Aorta (tissue), 5 donors: ENCODE measurements around the gene NDEL1. TPM values are rescaled to one million over a fixed set of nuclear protein-coding genes. Genes with fewer than 3 reads are reported as not detected.

Experiments used
- ATAC-seq: fragments of 200-7000 bp; cut with Tn5 transposase; one replicate; pipeline ENCODE4 v1.9.1; 2022; ENCODE audit warnings: moderate library complexity; ENCODE audit not compliant: low FRiP score
- DNase-seq, 2 donors: peaks; one replicate each; pipeline ENCODE4 v3.0.0-alpha.2; 2020
- H3K27ac ChIP-seq, 2 donors: one replicate each; pipeline ENCODE4 v1.5.1; 2013; ENCODE audit warnings: low read length in 2 of 2, mild to moderate bottlenecking in 2 of 2, moderate library complexity in 2 of 2, control low read depth in 1 of 2, inconsistent platforms in 1 of 2, low read depth in 1 of 2
- H3K27me3 ChIP-seq, 2 donors: one replicate each; pipeline ENCODE4 v1.6.1; 2013; ENCODE audit warnings: control low read depth in 1 of 2, low read length in 1 of 2, mild to moderate bottlenecking in 1 of 2, moderate library complexity in 1 of 2; ENCODE audit not compliant: insufficient read depth in 2 of 2, control insufficient read depth in 1 of 2
- H3K36me3 ChIP-seq, 2 donors: one replicate each; pipeline ENCODE4 v1.6.1; 2013; ENCODE audit warnings: control low read depth in 1 of 2, low read length in 1 of 2, mild to moderate bottlenecking in 1 of 2; ENCODE audit not compliant: insufficient read depth in 2 of 2, control insufficient read depth in 1 of 2
- H3K4me1 ChIP-seq, 2 donors: one replicate each; pipeline ENCODE4 v1.6.1; 2013; ENCODE audit warnings: low read length in 2 of 2, control low read depth in 1 of 2, mild to moderate bottlenecking in 1 of 2, moderate library complexity in 1 of 2; ENCODE audit not compliant: insufficient read depth in 2 of 2, control insufficient read depth in 1 of 2
- H3K4me3 ChIP-seq, 2 donors: one replicate each; pipeline ENCODE4 v1.5.1; 2013; ENCODE audit warnings: low read length in 2 of 2, control low read depth in 1 of 2, mild to moderate bottlenecking in 1 of 2
- H3K9me3 ChIP-seq: one replicate; pipeline ENCODE4 v1.6.1; 2013; ENCODE audit warnings: mild to moderate bottlenecking, low read length; ENCODE audit not compliant: control insufficient read depth
- WGBS, 2 donors: extraction: QIAGEN DNeasy Blood & Tissue Kit; methylation state at CpG; one replicate each; pipeline ENCODE4 v1.1.7; 2013; 5-methylcytosine and 5-hydroxymethylcytosine counted together
- intact Hi-C, 2 donors: fragments of 100-400 bp; cut with DNase I; formaldehyde crosslinking; loops; one replicate each; pipeline versions ENCODE4 v1.14.2 to v1.15.0; 2022
- polyA plus RNA-seq, 2 donors: library from polyadenylated mRNA; stranded (reverse); fragments of 200-250 nt; gene quantifications; one replicate each; pipeline ENCODE4 v1.2.3, GENCODE V29; 2013
- total RNA-seq, 2 donors: library from RNA; stranded (reverse); fragmentation: NEBNext Ultra II Directional; extraction: Animal tissue kit (Norgen Biotek cat#: 25700); gene quantifications; one replicate each; pipeline ENCODE4 v1.2.1, GENCODE V29; 2021
- donor health status: healthy with polysubstance abuse.
- donor health status: Bipolar disorder and iron deficiency.
- donor health status: DM: no; HTN: no; CAD: no.
- donor health status: DM: no; HTN: no; CAD: no.
- donor health status: DM: yes; HTN: yes; CAD: no.

NDEL1 gene
- total and polyA plus RNA-seq, 4 donors = 52.3 to 135 (median 94.6) TPM

- DNase-seq = peak; percentile 21 to 66
- intact Hi-C loops = loop anchor here in 1 of 2 donors (10.0 kb wide), 1 partner anchor 54 kb away; the partner anchor contains the start of gene NDEL1
- no peaks in the 10 kb centered on the region for H3K4me1 ChIP-seq
- H3K27ac ChIP-seq = peak overlapping the region in 1 of 2 donors; percentile 34
- no peaks in the 10 kb centered on the region for H3K27me3 ChIP-seq
- no peaks in the 10 kb centered on the region for H3K9me3 ChIP-seq
- 75 to 80% methylated on average over 6 of the region's 6 CpGs for WGBS, 2 donors
- no peak overlapping the region for H3K4me3 ChIP-seq
- H3K36me3 ChIP-seq = peaks cover 13 to 29% of the 10 kb centered on the region in 2 donors
- ATAC-seq = no peak
Measured at GRCh38 chr17:8488491-8488890, 52.8 kb downstream of the NDEL1 start.

- no peak overlapping the region for H3K27ac ChIP-seq
- intact Hi-C loops = loop anchor here in 1 of 2 donors (10.0 kb wide), 1 partner anchor 54 kb away; the partner anchor contains the start of gene NDEL1
- peaks cover 13 to 29% of the 10 kb centered on the region in 2 donors for H3K36me3 ChIP-seq
- H3K4me1 ChIP-seq = no peaks in the 10 kb centered on the region
- ATAC-seq = peak; percentile 90
- peak; percentile 87 to 89 for DNase-seq
- no peaks in the 10 kb centered on the region for H3K9me3 ChIP-seq
- H3K4me3 ChIP-seq = no peak overlapping the region
- WGBS, 2 donors = 14 to 18% methylated on average over 4 of the region's 4 CpGs
- no peaks in the 10 kb centered on the region for H3K27me3 ChIP-seq
Measured at GRCh38 chr17:8488901-8489300, 53.2 kb downstream of the NDEL1 start.

- Histone ChIP-seq H3K4me1 (no peaks in the 10 kb centered on the region), H3K27me3 (no peaks in the 10 kb centered on the region), H3K4me3 (no peak overlapping the region), H3K27ac (no peak overlapping the region), H3K36me3 (peaks cover 9 to 31% of the 10 kb centered on the region in 2 donors), H3K9me3 (no peaks in the 10 kb centered on the region)
- 74 to 78% methylated on average over 3 of the region's 3 CpGs for WGBS, 2 donors
- DNase-seq = no peak
- intact Hi-C loops = loop anchor here in 1 of 2 donors (10.0 kb wide), 1 partner anchor 55 kb away; the partner anchor contains the start of gene NDEL1
- ATAC-seq = no peak
Measured at GRCh38 chr17:8489841-8490240, 54.2 kb downstream of the NDEL1 start.

GRCh38 chr17:8490256-8491023 lies 54.8 kb downstream of the NDEL1 start:
- 64 to 73% methylated on average over 17 of the region's 17 CpGs for WGBS, 2 donors
- Histone ChIP-seq H3K27ac (peak overlapping the region in 1 of 2 donors; percentile 37), H3K9me3 (no peaks in the 10 kb centered on the region), H3K27me3 (no peaks in the 10 kb centered on the region), H3K4me3 (no peak overlapping the region), H3K36me3 (peaks cover 9 to 31% of the 10 kb centered on the region in 2 donors), H3K4me1 (no peaks in the 10 kb centered on the region)
- intact Hi-C loops = no loop called here
- DNase-seq (peak; percentile 39 to 64), ATAC-seq (no peak)

- intact Hi-C loops = no loop called here
- Histone ChIP-seq H3K27ac (no peak overlapping the region), H3K36me3 (peaks cover 0 to 36% of the 10 kb centered on the region in 2 donors), H3K4me1 (no peaks in the 10 kb centered on the region), H3K4me3 (no peak overlapping the region), H3K27me3 (no peaks in the 10 kb centered on the region), H3K9me3 (no peaks in the 10 kb centered on the region)
- ATAC-seq = no peak
- WGBS, 2 donors = 85 to 89% methylated on average over 17 of the region's 17 CpGs
- peak; percentile 30 to 69 for DNase-seq
Measured at GRCh38 chr17:8492121-8492520, 56.4 kb downstream of the NDEL1 start.

- intact Hi-C loops = no loop called here
- peaks cover 0 to 25% of the 10 kb centered on the region in 2 donors for H3K36me3 ChIP-seq
- ATAC-seq (no peak), DNase-seq (peak; percentile 41 to 69)
- peak overlapping the region in 1 of 2 donors; percentile 26 for H3K27ac ChIP-seq
- no peaks in the 10 kb centered on the region for H3K27me3 ChIP-seq
- 65 to 67% methylated on average over 12 of the region's 12 CpGs for WGBS, 2 donors
- H3K4me1 ChIP-seq = no peaks in the 10 kb centered on the region
- H3K4me3 ChIP-seq = no peak overlapping the region
- H3K9me3 ChIP-seq = no peaks in the 10 kb centered on the region
Measured at GRCh38 chr17:8494021-8494420, 58.3 kb downstream of the NDEL1 start.

GRCh38 chr17:8494506-8495111 lies 58.9 kb downstream of the NDEL1 start:
- ATAC-seq (no peak), DNase-seq (peak; percentile 20 to 56)
- WGBS, 2 donors = 46 to 61% methylated on average over 8 of the region's 8 CpGs
- intact Hi-C loops = no loop called here
- Histone ChIP-seq H3K4me1 (no peaks in the 10 kb centered on the region), H3K9me3 (no peaks in the 10 kb centered on the region), H3K4me3 (no peak overlapping the region), H3K27me3 (no peaks in the 10 kb centered on the region), H3K36me3 (peaks cover 0 to 31% of the 10 kb centered on the region in 2 donors), H3K27ac (peak overlapping the region in 1 of 2 donors; percentile 70)

- intact Hi-C loops = no loop called here
- Histone ChIP-seq H3K36me3 (peaks cover 0 to 31% of the 10 kb centered on the region in 2 donors), H3K4me1 (no peaks in the 10 kb centered on the region), H3K27ac (no peak overlapping the region), H3K27me3 (no peaks in the 10 kb centered on the region), H3K4me3 (no peak overlapping the region), H3K9me3 (no peaks in the 10 kb centered on the region)
- WGBS, 2 donors = 72 to 75% methylated on average over 13 of the region's 13 CpGs
- peak; percentile 27 to 38 for DNase-seq
- no peak for ATAC-seq
Measured at GRCh38 chr17:8496081-8496480, 60.4 kb downstream of the NDEL1 start.
